HG03060 (cell line): ENCODE measurements around the gene TMEM144.

Source experiments
- ATAC-seq: cut with Tn5 transposase; IDR thresholded peaks from one replicate; pipeline ENCODE4 v1.9.1; 2021; ENCODE audit warnings: low read depth, moderate number of reproducible peaks; ENCODE audit not compliant: unreplicated experiment

TMEM144 gene

GRCh38 chr4:158291334-158292055 is 81.2 kb downstream of the TMEM144 start:
- ATAC-seq: no peak

GRCh38 chr4:158292156-158292555 is 81.9 kb downstream of the TMEM144 start:
- no peak for ATAC-seq

- no peak for ATAC-seq
Observed at GRCh38 chr4:158295053-158295452, 84.8 kb downstream of the TMEM144 start.

- no peak for ATAC-seq
Observed at GRCh38 chr4:158297866-158298265, 87.6 kb downstream of the TMEM144 start.

GRCh38 chr4:158299459-158300007 is 89.2 kb downstream of the TMEM144 start:
- ATAC-seq: no peak

GRCh38 chr4:158300012-158300411 is 89.7 kb downstream of the TMEM144 start:
- no peak for ATAC-seq

- no peak for ATAC-seq
Observed at GRCh38 chr4:158302076-158302866, 92.0 kb downstream of the TMEM144 start.

- ATAC-seq: no peak
Observed at GRCh38 chr4:158304694-158305093, 94.4 kb downstream of the TMEM144 start.
